Activated CD4-positive, alpha-beta memory T cell treated with anti-CD3 and anti-CD28 coated beads, Interleukin-2, amount 10 ng/mL, durations not matched to agents 7 days and 5 days (primary cell): ENCODE results near the gene PTCD2. TPM values are rescaled to one million over a fixed set of nuclear protein-coding genes. Genes with fewer than 3 reads are reported as not detected.
"Not testable (repeated sequence)": the region's sequence is repeated elsewhere in the genome, so short reads cannot be mapped to it uniquely, and the experiment has no call there.

Source experiments
- CTCF ChIA-PET: fragments of 350-600 bp; sonication (Branson Sonifier 250); formaldehyde crosslinking; loops from one replicate; lab custom pipeline; 2021; ENCODE audit warnings: antibody characterized with exemption, inconsistent platforms; lab: Charles Lee
- POLR2A ChIA-PET: fragments of 350-600 bp; sonication (Branson Sonifier 250); formaldehyde crosslinking; loops from one replicate; lab custom pipeline; 2021; ENCODE audit warnings: antibody characterized with exemption; lab: Charles Lee
- DNase-seq: peaks from one replicate; pipeline ENCODE4 v3.0.0-alpha.2; 2020
- H3K27ac Mint-ChIP-seq: one replicate; pipeline ENCODE4 v1.8.0; 2021; ENCODE audit warnings: mild to moderate bottlenecking, mixed read lengths
- H3K27me3 Mint-ChIP-seq: one replicate; pipeline ENCODE4 v1.8.0; 2021; ENCODE audit warnings: mixed read lengths
- H3K36me3 Mint-ChIP-seq: one replicate; pipeline ENCODE4 v1.8.0; 2021; ENCODE audit warnings: low read depth, mixed read lengths
- H3K4me1 Mint-ChIP-seq: one replicate; pipeline ENCODE4 v1.8.0; 2021; ENCODE audit warnings: mixed read lengths
- H3K4me3 Mint-ChIP-seq: one replicate; pipeline ENCODE4 v1.8.0; 2021; ENCODE audit warnings: mild to moderate bottlenecking, mixed read lengths
- H3K9me3 Mint-ChIP-seq: one replicate; pipeline ENCODE4 v1.8.0; 2021; ENCODE audit warnings: mixed read lengths
- total RNA-seq, 2 experiments: library from RNA; stranded (reverse); gene quantifications; one replicate each; pipeline ENCODE4 v1.2.3, GENCODE V29; 2021

Gene PTCD2
- total RNA-seq, 2 experiments from 2014 or later, result 7.5 to 8.4 TPM

DNA sequence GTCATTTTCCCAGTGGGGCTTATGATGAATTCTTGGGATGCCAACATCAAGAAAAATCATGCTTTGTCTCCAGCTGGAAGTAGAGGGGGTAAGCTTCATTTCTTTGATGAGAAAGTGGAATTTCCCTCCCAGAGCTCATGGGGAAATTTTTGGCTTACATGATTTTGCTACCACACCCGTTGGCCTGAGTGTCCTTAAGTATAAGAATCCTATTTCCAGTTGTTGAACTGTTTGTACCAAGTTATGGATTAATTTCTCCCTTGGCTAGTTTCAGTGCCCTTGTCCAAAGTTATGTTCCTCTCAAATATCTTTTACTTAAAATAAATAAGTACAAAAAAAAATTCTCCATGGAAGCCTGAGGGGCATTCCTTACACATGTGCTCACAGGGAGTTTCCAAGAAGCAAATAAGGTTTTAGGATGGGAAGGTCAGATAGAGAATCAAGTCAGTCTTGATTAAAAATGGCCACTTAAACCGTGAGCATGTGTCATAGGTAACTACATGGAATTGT, 82.3 kb downstream of the PTCD2 start:
- H3K36me3 Mint-ChIP-seq, result no peaks in the 10 kb centered on the region
- DNase-seq, result no peak
- peaks cover 10% of the 10 kb centered on the region for H3K27me3 Mint-ChIP-seq
- H3K4me3 Mint-ChIP-seq, result no peak overlapping the region
- ChIA-PET POLR2A (no interaction called here), CTCF (interaction anchor here (1.6 kb wide), 1 partner anchor 415 kb away, joined by 4 read pairs; the partner anchor contains the start of gene TNPO1)
- H3K9me3 Mint-ChIP-seq, result peaks cover 12% of the 10 kb centered on the region
- H3K27ac Mint-ChIP-seq, result no peak overlapping the region
- no peaks in the 10 kb centered on the region for H3K4me1 Mint-ChIP-seq

GRCh38 chr5:72402959-72403628, 82.9 kb downstream of the PTCD2 start:
- CTCF ChIA-PET, result no interaction called here
- Mint-ChIP-seq H3K27me3 (peaks cover 8% of the 10 kb centered on the region), H3K27ac (no peak overlapping the region), H3K4me3 (no peak overlapping the region), H3K9me3 (peaks cover 12% of the 10 kb centered on the region), H3K4me1 (no peaks in the 10 kb centered on the region), H3K36me3 (no peaks in the 10 kb centered on the region)
- POLR2A ChIA-PET, result no interaction called here
- DNase-seq, result no peak

GRCh38 chr5:72404771-72405170, 84.6 kb downstream of the PTCD2 start:
- H3K36me3 Mint-ChIP-seq, POLR2A ChIA-PET, H3K27ac Mint-ChIP-seq, H3K4me3 Mint-ChIP-seq, DNase-seq, H3K27me3 Mint-ChIP-seq, H3K4me1 Mint-ChIP-seq: not testable (repeated sequence)
- H3K9me3 Mint-ChIP-seq, result peaks cover 12% of the 10 kb centered on the region
- CTCF ChIA-PET, result interaction anchor here (1.4 kb wide), 1 partner anchor 38 kb away, joined by 3 read pairs; no protein-coding TSS in a partner anchor

DNA sequence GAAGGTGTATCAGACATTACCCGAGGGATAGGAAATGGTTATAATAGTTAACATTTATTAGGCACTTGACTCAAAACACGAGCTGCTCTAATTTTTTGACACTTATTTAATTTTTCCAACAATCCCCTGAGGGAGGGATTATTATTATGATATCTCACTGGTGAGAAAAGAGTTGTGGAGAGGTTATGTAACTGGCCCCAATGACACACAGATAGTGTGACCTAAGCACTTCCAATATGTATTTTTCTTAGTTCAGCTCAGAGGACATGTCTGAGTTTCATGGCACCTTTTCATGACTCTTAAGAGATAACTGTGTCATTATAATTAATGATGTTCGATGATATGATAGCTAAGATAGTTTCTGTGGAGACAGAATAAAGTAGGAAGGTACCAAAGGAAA, 86.9 kb downstream of the PTCD2 start:
- Mint-ChIP-seq H3K27me3 (peaks cover 5% of the 10 kb centered on the region), H3K9me3 (peaks cover under 1% of the 10 kb centered on the region), H3K4me3 (no peak overlapping the region), H3K27ac (no peak overlapping the region), H3K36me3 (no peaks in the 10 kb centered on the region), H3K4me1 (no peaks in the 10 kb centered on the region)
- ChIA-PET CTCF (no interaction called here), POLR2A (no interaction called here)
- DNase-seq, result no peak

DNA sequence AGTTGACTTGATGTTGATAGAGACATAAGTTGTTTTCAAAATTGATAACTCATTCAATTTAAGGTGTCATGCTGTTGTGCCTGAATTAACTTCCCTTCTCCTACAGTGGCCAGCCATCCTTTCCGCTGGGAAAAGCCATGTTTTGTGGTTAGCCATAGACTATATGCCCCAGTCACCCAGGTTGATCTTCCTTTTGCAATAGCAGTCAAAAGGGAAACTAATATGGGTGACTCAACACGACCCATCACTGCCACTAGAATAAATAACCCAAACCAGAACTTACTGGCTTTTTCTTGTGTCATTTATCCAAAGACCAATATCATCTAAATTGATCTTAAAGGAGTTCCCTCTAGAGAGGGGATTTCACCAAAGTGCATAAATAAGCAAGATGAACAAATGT, 87.4 kb downstream of the PTCD2 start:
- H3K27ac Mint-ChIP-seq, result no peak overlapping the region

GRCh38 chr5:72408127-72408526, 88.0 kb downstream of the PTCD2 start:
- H3K36me3 Mint-ChIP-seq, result no peaks in the 10 kb centered on the region
- no peaks in the 10 kb centered on the region for H3K4me1 Mint-ChIP-seq
- H3K9me3 Mint-ChIP-seq, result no peaks in the 10 kb centered on the region
- POLR2A ChIA-PET, result no interaction called here
- no peak overlapping the region for H3K4me3 Mint-ChIP-seq
- H3K27me3 Mint-ChIP-seq, result peaks cover 5% of the 10 kb centered on the region
- H3K27ac Mint-ChIP-seq, result no peak overlapping the region
- no peak for DNase-seq
- CTCF ChIA-PET, result no interaction called here

More for the DNA sequence above, 87.4 kb downstream of the PTCD2 start:
- CTCF ChIA-PET, result no interaction called here
- H3K4me1 Mint-ChIP-seq, result no peaks in the 10 kb centered on the region
- H3K36me3 Mint-ChIP-seq, result no peaks in the 10 kb centered on the region
- H3K27me3 Mint-ChIP-seq, result peaks cover 5% of the 10 kb centered on the region
- no peak for DNase-seq
- POLR2A ChIA-PET, result no interaction called here
- H3K4me3 Mint-ChIP-seq, result no peak overlapping the region
- H3K9me3 Mint-ChIP-seq, result no peaks in the 10 kb centered on the region

DNA sequence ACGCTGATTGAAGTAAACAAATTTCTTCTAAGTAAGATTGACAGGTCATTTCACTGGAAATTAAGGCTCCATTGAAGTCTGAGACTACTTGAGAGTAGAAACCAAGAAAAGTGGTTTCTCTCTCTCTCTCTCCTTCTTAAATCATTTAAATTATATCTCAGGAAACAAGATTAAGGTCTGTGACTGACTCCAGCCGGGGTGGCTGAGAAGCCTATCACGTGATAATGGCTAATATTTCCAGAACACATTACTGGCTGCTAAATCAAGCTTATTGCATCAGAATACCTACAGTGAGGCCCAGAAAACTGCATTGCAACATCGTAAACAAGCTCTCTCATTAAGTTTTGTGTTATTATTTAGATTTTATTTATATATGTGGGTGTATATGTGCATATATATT, 88.4 kb downstream of the PTCD2 start:
- no peak overlapping the region for H3K4me3 Mint-ChIP-seq
- H3K27me3 Mint-ChIP-seq, result peaks cover 5% of the 10 kb centered on the region
- no peak for DNase-seq
- H3K9me3 Mint-ChIP-seq, result no peaks in the 10 kb centered on the region
- POLR2A ChIA-PET, result no interaction called here
- no peak overlapping the region for H3K27ac Mint-ChIP-seq
- H3K36me3 Mint-ChIP-seq, result no peaks in the 10 kb centered on the region
- H3K4me1 Mint-ChIP-seq, result no peaks in the 10 kb centered on the region
- CTCF ChIA-PET, result no interaction called here

DNA sequence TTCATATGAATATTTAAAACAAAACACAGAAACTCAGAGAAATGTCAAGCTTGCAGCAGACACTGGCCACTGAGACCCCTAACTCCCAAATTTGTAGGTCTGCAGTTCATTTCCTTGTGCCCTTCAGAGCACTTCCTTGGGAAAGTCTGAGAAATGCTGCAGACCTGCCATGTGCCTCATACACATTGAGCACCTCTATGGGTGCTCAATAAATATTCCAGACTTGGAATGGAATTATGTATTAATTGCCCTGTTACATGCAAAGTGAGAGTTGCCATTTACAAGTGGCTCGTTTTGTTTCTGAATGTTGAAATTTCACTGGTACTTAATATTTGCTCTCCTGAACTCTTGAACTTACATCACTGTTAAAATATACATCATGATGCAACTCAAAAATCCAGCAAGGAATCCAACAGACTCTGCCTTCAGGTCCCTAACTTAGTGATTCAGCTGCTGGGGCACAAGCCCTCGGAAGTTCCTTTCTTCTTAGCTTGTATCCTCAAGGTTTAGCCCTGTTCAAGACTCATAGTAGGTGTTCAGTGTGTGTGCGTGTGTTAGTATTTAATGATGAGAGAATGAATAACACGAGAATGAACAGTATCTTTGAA, 90.6 kb downstream of the PTCD2 start:
- DNase-seq, result no peak
- POLR2A ChIA-PET, result no interaction called here
- Mint-ChIP-seq H3K36me3 (no peaks in the 10 kb centered on the region), H3K4me1 (no peaks in the 10 kb centered on the region), H3K27ac (no peak overlapping the region), H3K4me3 (no peak overlapping the region), H3K9me3 (no peaks in the 10 kb centered on the region), H3K27me3 (peaks cover 11% of the 10 kb centered on the region)
- CTCF ChIA-PET, result no interaction called here

- no peak for DNase-seq
- Mint-ChIP-seq H3K27ac (no peak overlapping the region), H3K36me3 (no peaks in the 10 kb centered on the region), H3K9me3 (no peaks in the 10 kb centered on the region), H3K27me3 (peaks cover 11% of the 10 kb centered on the region), H3K4me1 (no peaks in the 10 kb centered on the region), H3K4me3 (no peak overlapping the region)
- ChIA-PET POLR2A (no interaction called here), CTCF (no interaction called here)
These were observed 92.3 kb downstream of the PTCD2 start for GRCh38 chr5:72412283-72413055.

- Mint-ChIP-seq H3K36me3 (no peaks in the 10 kb centered on the region), H3K27ac (no peak overlapping the region), H3K9me3 (no peaks in the 10 kb centered on the region), H3K4me1 (no peaks in the 10 kb centered on the region), H3K4me3 (no peak overlapping the region), H3K27me3 (peaks cover 8% of the 10 kb centered on the region)
- DNase-seq, result no peak
- ChIA-PET CTCF (no interaction called here), POLR2A (no interaction called here)
These were observed 95.6 kb downstream of the PTCD2 start for GRCh38 chr5:72415616-72416325.

GRCh38 chr5:72417333-72418062, 97.3 kb downstream of the PTCD2 start:
- ChIA-PET POLR2A (no interaction called here), CTCF (no interaction called here)
- Mint-ChIP-seq H3K27ac (no peak overlapping the region), H3K36me3 (no peaks in the 10 kb centered on the region), H3K4me1 (no peaks in the 10 kb centered on the region), H3K9me3 (no peaks in the 10 kb centered on the region), H3K4me3 (no peak overlapping the region), H3K27me3 (peaks cover 9% of the 10 kb centered on the region)
- DNase-seq, result no peak
